Progenitor cell of endocrine pancreas (in vitro differentiated cells): ENCODE results near the gene HOXC10. TPM values are rescaled to one million over a fixed set of nuclear protein-coding genes. Genes with fewer than 3 reads are reported as not detected.

Experiments used
- DNase-seq: peaks from one replicate; pipeline ENCODE4 v3.0.0; 2021; ENCODE audit warnings: low spot score; ENCODE audit not compliant: unreplicated experiment
- H3K27ac Mint-ChIP-seq: 2 replicates; pipeline ENCODE4 v1.8.0; 2021; ENCODE audit warnings: mild to moderate bottlenecking, moderate library complexity, mixed read lengths
- H3K27me3 Mint-ChIP-seq: 2 replicates; pipeline ENCODE4 v1.8.0; 2021; ENCODE audit warnings: mixed read lengths
- H3K36me3 Mint-ChIP-seq: 2 replicates; pipeline ENCODE4 v1.8.0; 2022; ENCODE audit warnings: mixed read lengths; ENCODE audit not compliant: insufficient read depth
- H3K4me1 Mint-ChIP-seq: 2 replicates; pipeline ENCODE4 v1.8.0; 2021; ENCODE audit warnings: low read depth, mixed read lengths
- H3K4me3 Mint-ChIP-seq: 2 replicates; pipeline ENCODE4 v1.8.0; 2021; ENCODE audit warnings: low read depth, mild to moderate bottlenecking, moderate library complexity, mixed read lengths
- H3K9me3 Mint-ChIP-seq: 2 replicates; pipeline ENCODE4 v1.8.0; 2021; ENCODE audit warnings: low read depth, mixed read lengths
- CTCF ChIP-seq: fragments of 200-600 bp; sonication (generic); IDR thresholded peaks from one replicate; pipeline ENCODE4 v1.5.0; 2021; ENCODE audit warnings: antibody characterized with exemption, mild to moderate bottlenecking; ENCODE audit not compliant: unreplicated experiment
- total RNA-seq: library from RNA; stranded (reverse); gene quantifications from 2 replicates; pipeline ENCODE4 v1.2.1, GENCODE V29; 2021

The HOXC10 gene
- total RNA-seq, 1 donor from 2014 or later = not detected

- Mint-ChIP-seq H3K4me1 (no peaks in the 10 kb centered on the region), H3K4me3 (no peak overlapping the region), H3K27ac (no peak overlapping the region), H3K36me3 (no peaks in the 10 kb centered on the region), H3K27me3 (peaks cover 98% of the 10 kb centered on the region), H3K9me3 (no peaks in the 10 kb centered on the region)
- no peak for DNase-seq
- TF ChIP-seq CTCF = no peak
Observed at GRCh38 chr12:53964315-53964713, 20.6 kb upstream of the HOXC10 start.

- Mint-ChIP-seq H3K4me1 (no peaks in the 10 kb centered on the region), H3K36me3 (no peaks in the 10 kb centered on the region), H3K9me3 (no peaks in the 10 kb centered on the region), H3K27me3 (peaks cover 98% of the 10 kb centered on the region), H3K4me3 (no peak overlapping the region), H3K27ac (no peak overlapping the region)
- no peak for DNase-seq
- no peak for TF ChIP-seq CTCF
Observed at GRCh38 chr12:53965281-53966084, 19.5 kb upstream of the HOXC10 start.

DNA sequence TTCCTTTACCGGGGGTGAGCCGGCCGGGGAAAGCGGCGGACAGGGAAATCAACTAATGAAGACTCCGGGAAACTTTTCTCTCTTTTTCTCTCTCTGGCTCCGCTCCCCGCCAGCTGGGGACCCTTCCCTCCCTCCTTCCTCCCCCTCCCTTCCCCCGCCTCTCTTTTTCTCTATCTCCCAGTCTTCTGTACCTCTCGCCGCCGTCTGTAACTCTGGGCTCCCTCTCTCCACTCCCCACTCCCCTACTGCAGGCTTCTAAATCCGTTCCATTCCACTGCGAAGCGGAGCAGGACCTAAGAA lies 18.9 kb upstream of the HOXC10 start:
- no peak for TF ChIP-seq CTCF
- DNase-seq = no peak

DNA sequence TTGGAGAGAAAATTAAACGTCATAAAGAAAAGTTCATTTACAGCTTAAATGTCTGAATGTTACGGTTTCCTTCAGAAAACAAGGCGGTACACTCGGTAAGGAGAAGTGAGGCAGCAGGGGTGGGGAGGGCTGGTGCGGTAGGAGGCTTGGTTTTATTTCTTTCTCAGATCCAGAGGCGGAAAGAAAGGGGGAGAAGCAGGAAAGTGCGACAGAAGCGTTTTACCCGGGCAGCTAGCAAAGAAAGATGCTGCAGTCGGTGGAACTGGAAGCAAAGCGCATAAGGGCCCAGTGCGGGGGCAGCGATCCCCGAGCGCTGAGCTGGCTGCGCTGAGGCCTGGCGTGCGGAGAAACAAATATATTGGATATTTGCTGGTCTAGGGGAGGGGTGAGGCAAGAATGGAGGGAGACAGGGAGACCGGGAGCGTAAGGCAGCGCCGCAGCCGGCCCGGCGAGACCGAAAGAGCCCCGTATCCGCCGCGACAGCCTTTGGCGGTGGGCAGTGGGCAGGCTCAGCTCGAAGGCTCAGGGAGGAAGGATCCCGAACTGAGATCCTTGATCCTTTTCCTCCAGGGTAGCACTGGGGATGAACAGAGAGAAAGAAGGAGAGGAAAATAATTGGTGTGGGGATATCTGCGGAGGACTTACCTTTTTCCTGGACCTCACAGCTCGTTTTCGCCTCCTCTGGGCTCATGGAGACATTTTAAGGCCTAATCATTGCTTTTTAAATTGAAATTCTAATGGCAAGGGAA lies 18.4 kb upstream of the HOXC10 start:
- Mint-ChIP-seq H3K4me1 (no peaks in the 10 kb centered on the region), H3K27me3 (peaks cover 99% of the 10 kb centered on the region), H3K36me3 (no peaks in the 10 kb centered on the region), H3K9me3 (no peaks in the 10 kb centered on the region), H3K27ac (no peak overlapping the region), H3K4me3 (no peak overlapping the region)
- no peak for DNase-seq
- no peak for TF ChIP-seq CTCF

More for the DNA sequence above, 18.9 kb upstream of the HOXC10 start:
- no peak overlapping the region for H3K4me3 Mint-ChIP-seq
- no peaks in the 10 kb centered on the region for H3K9me3 Mint-ChIP-seq
- no peaks in the 10 kb centered on the region for H3K4me1 Mint-ChIP-seq
- H3K27ac Mint-ChIP-seq = no peak overlapping the region
- no peaks in the 10 kb centered on the region for H3K36me3 Mint-ChIP-seq
- peaks cover 98% of the 10 kb centered on the region for H3K27me3 Mint-ChIP-seq

- Mint-ChIP-seq H3K9me3 (no peaks in the 10 kb centered on the region), H3K27ac (no peak overlapping the region), H3K36me3 (no peaks in the 10 kb centered on the region), H3K27me3 (peaks cover 100% of the 10 kb centered on the region), H3K4me3 (no peak overlapping the region), H3K4me1 (no peaks in the 10 kb centered on the region)
- DNase-seq = no peak
- TF ChIP-seq CTCF = no peak
Observed at GRCh38 chr12:53967421-53967925, 17.5 kb upstream of the HOXC10 start.
